ENCODE data around the gene TMEM178A. TPM values are rescaled to one million over a fixed set of nuclear protein-coding genes. Genes with fewer than 3 reads are reported as not detected.
"Not testable (repeated sequence)": the region's sequence is repeated elsewhere in the genome, so short reads cannot be mapped to it uniquely, and the experiment has no call there.

The TMEM178A gene
- 0.87 TPM in 1 of 2 replicates, not detected in the other for total RNA-seq (2012; rRNA removed)

- Histone ChIP-seq H3K4me1 (ENCODE audit: control insufficient read depth, insufficient read depth, low read length) (peaks cover 10% of the 10 kb centered on the region), H3K4me2 (ENCODE audit: low read length) (peak within 1 kb of the TSS; percentile 92), H3K36me3 (ENCODE audit: insufficient read depth, low read length) (no peaks in the 10 kb centered on the region), H3K27me3 (ENCODE audit: control insufficient read depth, insufficient read depth, low read length) (peaks cover 61% of the 10 kb centered on the region), H3K9me3 (replicated peaks; ENCODE audit: low read length) (no peaks in the 10 kb centered on the region), H3K9ac (ENCODE audit: low read depth, low read length) (peak within 1 kb of the TSS; percentile 41), H3K4me3 (ENCODE audit: low read length) (peak within 1 kb of the TSS; percentile 70)
These were observed at the start of gene TMEM178A for GRCh38 chr2:39665811-39666490. TSS of gene TMEM178A (plus strand) at chr2:39665917. CDS start at chr2:39665975, 58 bp downstream.

GRCh38 chr2:39618236-39618635 lies 47.5 kb upstream of the TMEM178A start:
- peaks cover 5% of the 10 kb centered on the region for H3K27me3 ChIP-seq (ENCODE audit: control insufficient read depth, insufficient read depth, low read length)
- H3K4me3 ChIP-seq (ENCODE audit: low read length): no peak overlapping the region
- H3K4me1 ChIP-seq (ENCODE audit: control insufficient read depth, insufficient read depth, low read length): peaks cover 8% of the 10 kb centered on the region
- H3K4me2 ChIP-seq (ENCODE audit: low read length): no peak overlapping the region
- no peaks in the 10 kb centered on the region for H3K9me3 ChIP-seq (replicated peaks; ENCODE audit: low read length)
- H3K36me3 ChIP-seq (ENCODE audit: insufficient read depth, low read length): no peaks in the 10 kb centered on the region
- no peak overlapping the region for H3K9ac ChIP-seq (ENCODE audit: low read depth, low read length)

- H3K36me3 ChIP-seq (ENCODE audit: insufficient read depth, low read length): no peaks in the 10 kb centered on the region
- peaks cover 8% of the 10 kb centered on the region for H3K4me1 ChIP-seq (ENCODE audit: control insufficient read depth, insufficient read depth, low read length)
- peaks cover 5% of the 10 kb centered on the region for H3K27me3 ChIP-seq (ENCODE audit: control insufficient read depth, insufficient read depth, low read length)
These were observed 47.0 kb upstream of the TMEM178A start for GRCh38 chr2:39618736-39619135.

GRCh38 chr2:39620067-39620466 lies 45.6 kb upstream of the TMEM178A start:
- no peaks in the 10 kb centered on the region for H3K36me3 ChIP-seq (ENCODE audit: insufficient read depth, low read length)
- H3K4me2 ChIP-seq (ENCODE audit: low read length): peak overlapping the region; percentile 53
- peaks cover 5% of the 10 kb centered on the region for H3K27me3 ChIP-seq (ENCODE audit: control insufficient read depth, insufficient read depth, low read length)
- H3K4me3 ChIP-seq (ENCODE audit: low read length): no peak overlapping the region
- no peak overlapping the region for H3K9ac ChIP-seq (ENCODE audit: low read depth, low read length)
- peaks cover 8% of the 10 kb centered on the region for H3K4me1 ChIP-seq (ENCODE audit: control insufficient read depth, insufficient read depth, low read length)
- H3K9me3 ChIP-seq (replicated peaks; ENCODE audit: low read length): no peaks in the 10 kb centered on the region

More at GRCh38 chr2:39618736-39619135, 47.0 kb upstream of the TMEM178A start:
- Histone ChIP-seq H3K9me3 (replicated peaks; ENCODE audit: low read length) (no peaks in the 10 kb centered on the region), H3K9ac (ENCODE audit: low read depth, low read length) (no peak overlapping the region), H3K4me2 (ENCODE audit: low read length) (no peak overlapping the region), H3K4me3 (ENCODE audit: low read length) (no peak overlapping the region)

GRCh38 chr2:39621596-39621995 lies 44.1 kb upstream of the TMEM178A start:
- Histone ChIP-seq H3K4me3 (ENCODE audit: low read length) (no peak overlapping the region), H3K9ac (ENCODE audit: low read depth, low read length) (no peak overlapping the region), H3K27me3 (ENCODE audit: control insufficient read depth, insufficient read depth, low read length) (no peaks in the 10 kb centered on the region), H3K4me1 (ENCODE audit: control insufficient read depth, insufficient read depth, low read length) (peaks cover 8% of the 10 kb centered on the region), H3K36me3 (ENCODE audit: insufficient read depth, low read length) (no peaks in the 10 kb centered on the region), H3K9me3 (replicated peaks; ENCODE audit: low read length) (no peaks in the 10 kb centered on the region), H3K4me2 (ENCODE audit: low read length) (no peak overlapping the region)

- Histone ChIP-seq H3K4me1 (ENCODE audit: control insufficient read depth, insufficient read depth, low read length) (peaks cover 8% of the 10 kb centered on the region), H3K4me2 (ENCODE audit: low read length) (no peak overlapping the region), H3K27me3 (ENCODE audit: control insufficient read depth, insufficient read depth, low read length) (no peaks in the 10 kb centered on the region), H3K9ac (ENCODE audit: low read depth, low read length) (no peak overlapping the region), H3K9me3 (replicated peaks; ENCODE audit: low read length) (no peaks in the 10 kb centered on the region), H3K4me3 (ENCODE audit: low read length) (no peak overlapping the region), H3K36me3 (ENCODE audit: insufficient read depth, low read length) (no peaks in the 10 kb centered on the region)
These were observed 42.9 kb upstream of the TMEM178A start for GRCh38 chr2:39622860-39623259.

- Histone ChIP-seq H3K4me1 (ENCODE audit: control insufficient read depth, insufficient read depth, low read length) (peaks cover 8% of the 10 kb centered on the region), H3K4me2 (ENCODE audit: low read length) (no peak overlapping the region), H3K36me3 (ENCODE audit: insufficient read depth, low read length) (no peaks in the 10 kb centered on the region), H3K9me3 (replicated peaks; ENCODE audit: low read length) (no peaks in the 10 kb centered on the region), H3K4me3 (ENCODE audit: low read length) (no peak overlapping the region), H3K27me3 (ENCODE audit: control insufficient read depth, insufficient read depth, low read length) (no peaks in the 10 kb centered on the region), H3K9ac (ENCODE audit: low read depth, low read length) (no peak overlapping the region)
These were observed 41.8 kb upstream of the TMEM178A start for GRCh38 chr2:39623917-39624316.

GRCh38 chr2:39625193-39625926 lies 40.4 kb upstream of the TMEM178A start:
- Histone ChIP-seq H3K27me3 (ENCODE audit: control insufficient read depth, insufficient read depth, low read length) (no peaks in the 10 kb centered on the region), H3K4me3 (ENCODE audit: low read length) (no peak overlapping the region), H3K9ac (ENCODE audit: low read depth, low read length) (no peak overlapping the region), H3K9me3 (replicated peaks; ENCODE audit: low read length) (no peaks in the 10 kb centered on the region), H3K36me3 (ENCODE audit: insufficient read depth, low read length) (no peaks in the 10 kb centered on the region), H3K4me2 (ENCODE audit: low read length) (no peak overlapping the region), H3K4me1 (ENCODE audit: control insufficient read depth, insufficient read depth, low read length) (peaks cover 2% of the 10 kb centered on the region)

GRCh38 chr2:39625927-39626270 lies 39.8 kb upstream of the TMEM178A start:
- Histone ChIP-seq H3K4me2 (ENCODE audit: low read length) (no peak overlapping the region), H3K4me3 (ENCODE audit: low read length) (no peak overlapping the region), H3K27me3 (ENCODE audit: control insufficient read depth, insufficient read depth, low read length) (no peaks in the 10 kb centered on the region), H3K9ac (ENCODE audit: low read depth, low read length) (no peak overlapping the region), H3K4me1 (ENCODE audit: control insufficient read depth, insufficient read depth, low read length) (peaks cover 1% of the 10 kb centered on the region), H3K36me3 (ENCODE audit: insufficient read depth, low read length) (no peaks in the 10 kb centered on the region), H3K9me3 (replicated peaks; ENCODE audit: low read length) (no peaks in the 10 kb centered on the region)

GRCh38 chr2:39628346-39628745 lies 37.4 kb upstream of the TMEM178A start:
- H3K27me3 ChIP-seq (ENCODE audit: control insufficient read depth, insufficient read depth, low read length); H3K9me3 ChIP-seq (replicated peaks; ENCODE audit: low read length); H3K4me2 ChIP-seq (ENCODE audit: low read length); H3K36me3 ChIP-seq (ENCODE audit: insufficient read depth, low read length); H3K9ac ChIP-seq (ENCODE audit: low read depth, low read length); H3K4me3 ChIP-seq (ENCODE audit: low read length): not testable (repeated sequence)
- peaks cover 18% of the 10 kb centered on the region for H3K4me1 ChIP-seq (ENCODE audit: control insufficient read depth, insufficient read depth, low read length)

GRCh38 chr2:39629646-39630045 lies 36.1 kb upstream of the TMEM178A start:
- H3K4me3 ChIP-seq (ENCODE audit: low read length): no peak overlapping the region
- no peak overlapping the region for H3K9ac ChIP-seq (ENCODE audit: low read depth, low read length)
- H3K36me3 ChIP-seq (ENCODE audit: insufficient read depth, low read length): no peaks in the 10 kb centered on the region
- H3K27me3 ChIP-seq (ENCODE audit: control insufficient read depth, insufficient read depth, low read length): no peaks in the 10 kb centered on the region
- no peaks in the 10 kb centered on the region for H3K9me3 ChIP-seq (replicated peaks; ENCODE audit: low read length)
- peaks cover 18% of the 10 kb centered on the region for H3K4me1 ChIP-seq (ENCODE audit: control insufficient read depth, insufficient read depth, low read length)
- no peak overlapping the region for H3K4me2 ChIP-seq (ENCODE audit: low read length)

- H3K36me3 ChIP-seq (ENCODE audit: insufficient read depth, low read length): no peaks in the 10 kb centered on the region
- H3K4me1 ChIP-seq (ENCODE audit: control insufficient read depth, insufficient read depth, low read length): peaks cover 18% of the 10 kb centered on the region
- H3K4me3 ChIP-seq (ENCODE audit: low read length): no peak overlapping the region
- no peak overlapping the region for H3K4me2 ChIP-seq (ENCODE audit: low read length)
- no peaks in the 10 kb centered on the region for H3K27me3 ChIP-seq (ENCODE audit: control insufficient read depth, insufficient read depth, low read length)
- H3K9ac ChIP-seq (ENCODE audit: low read depth, low read length): peak overlapping the region; percentile 62
- H3K9me3 ChIP-seq (replicated peaks; ENCODE audit: low read length): no peaks in the 10 kb centered on the region
These were observed 34.5 kb upstream of the TMEM178A start for GRCh38 chr2:39631256-39631655.

Data from skeletal muscle satellite cell (primary cell).